SU-DHL-6 (cell line): ENCODE results near the gene DSCAML1.

Source experiments
- H2AFZ ChIP-seq: fragments of 200-600 bp; sonication (generic); 2 replicates; pipeline ENCODE4 v1.6.1; 2014; ENCODE audit warnings: low read depth, mild to moderate bottlenecking, moderate library complexity, mixed read lengths, antibody characterized with exemption, low read length; ENCODE audit not compliant: severe bottlenecking
- H3F3A ChIP-seq: fragments of 200-600 bp; shearing (Covaris generic); 2 replicates; pipeline ENCODE4 v1.6.0; 2016; ENCODE audit warnings: antibody characterized with exemption, mild to moderate bottlenecking; ENCODE audit not compliant: insufficient read depth
- H3K27ac ChIP-seq: fragments of 200-600 bp; sonication (generic); 2 replicates; pipeline ENCODE4 v1.5.1; 2016; ENCODE audit warnings: low read depth, mild to moderate bottlenecking, low read length, moderate library complexity, mixed read lengths
- H3K27me3 ChIP-seq: fragments of 200-600 bp; sonication (generic), shearing (Covaris generic); 2 replicates; pipeline ENCODE4 v1.6.0; 2014; ENCODE audit warnings: mild to moderate bottlenecking, low read length
- H3K36me3 ChIP-seq: fragments of 200-600 bp; sonication (generic); 2 replicates; pipeline ENCODE4 v1.6.1; 2014; ENCODE audit warnings: mild to moderate bottlenecking, low read length, mixed read lengths
- H3K4me2 ChIP-seq: fragments of 300-600, 200-600 bp; shearing (Covaris generic), sonication (generic); 2 replicates; pipeline ENCODE4 v1.6.0; 2014; ENCODE audit warnings: low read length, low read depth, mild to moderate bottlenecking; ENCODE audit not compliant: poor library complexity, severe bottlenecking
- H3K4me3 ChIP-seq: fragments of 200-600 bp; sonication (generic); 2 replicates; pipeline ENCODE4 v1.5.1; 2014; ENCODE audit warnings: antibody characterized with exemption, low read length, mild to moderate bottlenecking, mixed read lengths; ENCODE audit not compliant: insufficient read depth, poor library complexity, severe bottlenecking
- H3K79me2 ChIP-seq: fragments of 200-600 bp; sonication (generic); 2 replicates; pipeline ENCODE4 v1.6.1; 2014; ENCODE audit warnings: mild to moderate bottlenecking, low read length, moderate library complexity; ENCODE audit not compliant: insufficient read depth
- H3K9ac ChIP-seq: fragments of 200-600 bp; sonication (generic); 2 replicates; pipeline ENCODE4 v1.7.0; 2014; ENCODE audit warnings: mild to moderate bottlenecking, low read length
- H3K9me2 ChIP-seq: fragments of 200-600 bp; sonication (generic); replicated peaks from 2 replicates; pipeline ENCODE4 v1.6.1; 2014; ENCODE audit warnings: low read length; ENCODE audit not compliant: insufficient read depth
- H3K9me3 ChIP-seq: fragments of 200-600 bp; sonication (generic); 2 replicates; pipeline ENCODE4 v1.6.1; 2014; ENCODE audit warnings: low read length, mixed read lengths; ENCODE audit not compliant: insufficient read depth
- H4K20me1 ChIP-seq: fragments of 200-600 bp; sonication (generic); 2 replicates; pipeline ENCODE4 v1.6.1; 2014; ENCODE audit warnings: low read depth, mild to moderate bottlenecking, antibody characterized with exemption, low read length, moderate library complexity, mixed read lengths
- CTCF ChIP-seq: fragments of 200-600 bp; sonication (generic); IDR thresholded peaks from one replicate; pipeline ENCODE4 v1.5.1; 2017; ENCODE audit warnings: antibody characterized with exemption, mild to moderate bottlenecking, low read length, moderate library complexity; ENCODE audit not compliant: insufficient read depth, poor library complexity, severe bottlenecking
- EZH2phosphoT487 ChIP-seq: fragments of 200-600 bp; sonication (generic), shearing (Covaris generic); conservative IDR thresholded peaks from 2 replicates; pipeline ENCODE4 v1.6.1; 2018; ENCODE audit warnings: mild to moderate bottlenecking, antibody characterized with exemption, low read length, moderate library complexity, mixed read lengths

Gene DSCAML1

GRCh38 chr11:117565709-117566108, 231.3 kb downstream of the DSCAML1 start:
- no peak for TF ChIP-seq EZH2phosphoT487
- TF ChIP-seq CTCF, result no peak
- H4K20me1 ChIP-seq, result no peaks in the 10 kb centered on the region

GRCh38 chr11:117564321-117564720, 232.7 kb downstream of the DSCAML1 start:
- Histone ChIP-seq H4K20me1 (no peaks in the 10 kb centered on the region), H3K9me2 (no peaks in the 10 kb centered on the region), H3K36me3 (no peaks in the 10 kb centered on the region), H3F3A (no peaks in the 10 kb centered on the region), H3K9ac (no peak overlapping the region), H3K27me3 (no peaks in the 10 kb centered on the region), H3K4me3 (no peak overlapping the region), H3K4me2 (no peak overlapping the region), H2AFZ (no peak overlapping the region), H3K9me3 (no peaks in the 10 kb centered on the region), H3K27ac (no peak overlapping the region), H3K79me2 (no peaks in the 10 kb centered on the region)
- TF ChIP-seq EZH2phosphoT487, result no peak
- no peak for TF ChIP-seq CTCF

More at GRCh38 chr11:117565709-117566108, 231.3 kb downstream of the DSCAML1 start:
- no peaks in the 10 kb centered on the region for H3K9me2 ChIP-seq
- H3K27me3 ChIP-seq, result 0 out of 2 replicates have a peak, but pooled peaks cover 2% of the 10 kb centered on the region
- no peaks in the 10 kb centered on the region for H3K9me3 ChIP-seq
- H3K9ac ChIP-seq, result no peak overlapping the region
- H3K27ac ChIP-seq, result no peak overlapping the region
- H3K79me2 ChIP-seq, result no peaks in the 10 kb centered on the region
- H3K4me2 ChIP-seq, result no peak overlapping the region
- H3F3A ChIP-seq, result no peaks in the 10 kb centered on the region
- no peak overlapping the region for H3K4me3 ChIP-seq
- no peaks in the 10 kb centered on the region for H3K36me3 ChIP-seq
- H2AFZ ChIP-seq, result no peak overlapping the region

GRCh38 chr11:117563556-117563955, 233.5 kb downstream of the DSCAML1 start:
- H4K20me1 ChIP-seq, result no peaks in the 10 kb centered on the region
- no peak overlapping the region for H3K4me3 ChIP-seq
- H3K4me2 ChIP-seq, result no peak overlapping the region
- no peaks in the 10 kb centered on the region for H3K9me3 ChIP-seq
- no peak overlapping the region for H3K27ac ChIP-seq
- H2AFZ ChIP-seq, result no peak overlapping the region
- no peaks in the 10 kb centered on the region for H3F3A ChIP-seq
- H3K79me2 ChIP-seq, result no peaks in the 10 kb centered on the region
- H3K9ac ChIP-seq, result no peak overlapping the region
- no peaks in the 10 kb centered on the region for H3K9me2 ChIP-seq
- H3K36me3 ChIP-seq, result no peaks in the 10 kb centered on the region
- TF ChIP-seq EZH2phosphoT487 (no peak), CTCF (no peak)
- no peaks in the 10 kb centered on the region for H3K27me3 ChIP-seq

- no peaks in the 10 kb centered on the region for H3K9me3 ChIP-seq
- no peaks in the 10 kb centered on the region for H3K9me2 ChIP-seq
- H2AFZ ChIP-seq, result no peak overlapping the region
- no peaks in the 10 kb centered on the region for H3K79me2 ChIP-seq
- no peak overlapping the region for H3K4me3 ChIP-seq
- no peaks in the 10 kb centered on the region for H4K20me1 ChIP-seq
- no peak overlapping the region for H3K9ac ChIP-seq
- H3K27ac ChIP-seq, result no peak overlapping the region
- H3K4me2 ChIP-seq, result no peak overlapping the region
- no peaks in the 10 kb centered on the region for H3K36me3 ChIP-seq
- TF ChIP-seq CTCF (no peak), EZH2phosphoT487 (no peak)
- H3F3A ChIP-seq, result no peaks in the 10 kb centered on the region
- H3K27me3 ChIP-seq, result no peaks in the 10 kb centered on the region
Observed at GRCh38 chr11:117562136-117562535, 234.9 kb downstream of the DSCAML1 start.
